HepG2 (cell line): ENCODE data around the gene ZSCAN21. TPM values are rescaled to one million over a fixed set of nuclear protein-coding genes. Genes with fewer than 3 reads are reported as not detected.

ENCODE experiments used
- CHD2 ChIP-seq: IDR thresholded peaks from 2 replicates; pipeline ENCODE4 v1.6.1; 2011; ENCODE audit warnings: low read depth, low read length, improper control_type of control experiment
- CTCF ChIP-seq: sonication (generic); formaldehyde crosslinking; IDR thresholded peaks from 2 replicates; pipeline ENCODE4 v1.5.0; 2020; ENCODE audit warnings: mild to moderate bottlenecking, missing genetic modification reagents, moderate library complexity
- EED ChIP-seq: sonication (generic); formaldehyde crosslinking; IDR thresholded peaks from 2 replicates; pipeline ENCODE4 v1.5.0; 2020; ENCODE audit warnings: mild to moderate bottlenecking, missing genetic modification reagents
- GFI1 ChIP-seq: sonication (generic); formaldehyde crosslinking; IDR thresholded peaks from 2 replicates; pipeline ENCODE4 v1.5.0; 2020; ENCODE audit warnings: missing genetic modification reagents, mild to moderate bottlenecking, borderline replicate concordance
- NFIC ChIP-seq: IDR thresholded peaks from 2 replicates; pipeline ENCODE4 v1.6.1; 2012; ENCODE audit warnings: mild to moderate bottlenecking, low read length, inconsistent platforms
- RNF219 ChIP-seq: sonication (generic); formaldehyde crosslinking; IDR thresholded peaks from 2 replicates; pipeline ENCODE4 v1.5.0; 2020; ENCODE audit warnings: mild to moderate bottlenecking, missing genetic modification reagents
- SRY ChIP-seq: sonication (generic); formaldehyde crosslinking; IDR thresholded peaks from 2 replicates; pipeline ENCODE4 v1.8.0; 2022; ENCODE audit warnings: mild to moderate bottlenecking, missing genetic modification reagents
- STAT6 ChIP-seq: sonication (generic); formaldehyde crosslinking; IDR thresholded peaks from 2 replicates; pipeline ENCODE4 v1.4.0; 2020; ENCODE audit warnings: missing genetic modification reagents, mild to moderate bottlenecking, borderline replicate concordance
- THRA ChIP-seq: sonication (generic); formaldehyde crosslinking; IDR thresholded peaks from 2 replicates; pipeline ENCODE4 v1.4.0; 2020; ENCODE audit warnings: missing genetic modification reagents, borderline replicate concordance
- ZBTB49 ChIP-seq: sonication (generic); formaldehyde crosslinking; IDR thresholded peaks from 2 replicates; pipeline ENCODE4 v1.4.0; 2020; ENCODE audit warnings: missing genetic modification reagents, borderline replicate concordance
- ZFP37 ChIP-seq: sonication (generic); formaldehyde crosslinking; IDR thresholded peaks from 2 replicates; pipeline ENCODE4 v1.4.0; 2020; ENCODE audit warnings: missing genetic modification reagents, borderline replicate concordance
- ZNF530 ChIP-seq: sonication (generic); formaldehyde crosslinking; IDR thresholded peaks from 2 replicates; pipeline ENCODE4 v1.5.0; 2020; ENCODE audit warnings: low read depth, mild to moderate bottlenecking, missing genetic modification reagents
- ZNF543 ChIP-seq: sonication (generic); formaldehyde crosslinking; IDR thresholded peaks from 2 replicates; pipeline ENCODE4 v1.4.0; 2020; ENCODE audit warnings: mild to moderate bottlenecking, missing genetic modification reagents
- ZNF552 ChIP-seq: sonication (generic); formaldehyde crosslinking; IDR thresholded peaks from 2 replicates; pipeline ENCODE4 v1.9.0; 2022; ENCODE audit warnings: missing genetic modification reagents, mild to moderate bottlenecking, borderline replicate concordance
- ZNF615 ChIP-seq: sonication (generic); formaldehyde crosslinking; IDR thresholded peaks from 2 replicates; pipeline ENCODE4 v1.5.0; 2020; ENCODE audit warnings: mild to moderate bottlenecking, missing genetic modification reagents, borderline replicate concordance
- ZNF644 ChIP-seq: IDR thresholded peaks from 2 replicates; pipeline ENCODE4 v1.6.1; 2016; ENCODE audit warnings: low read depth
- ZNF7 ChIP-seq: IDR thresholded peaks from 2 replicates; pipeline ENCODE4 v1.6.1; 2016; ENCODE audit warnings: missing biosample characterization, missing genetic modification reagents
- ZSCAN12 ChIP-seq: sonication (generic); formaldehyde crosslinking; IDR thresholded peaks from 2 replicates; pipeline ENCODE4 v1.9.0; 2021; ENCODE audit warnings: mild to moderate bottlenecking, missing genetic modification reagents
- polyA plus RNA-seq, 8 experiments: library from polyadenylated mRNA; depleted of rRNA in 3 of 8; stranded (reverse) in 7 of 8; unstranded in 1 of 8; fragments of >200 nt; fragmentation: Illumina TruSeq in 4 of 8; extraction: Trizol in 4 of 8; gene quantifications; 2 replicates each; pipeline versions ENCODE4 v1.2.1 to v1.2.3, GENCODE V29; 2011 to 2016; ENCODE audit warnings: low read depth in 4 of 8, missing spikeins in 1 of 8, mixed read lengths in 1 of 8; ENCODE audit not compliant: insufficient read depth in 1 of 8
- total RNA-seq, 5 experiments: library from RNA; depleted of rRNA; stranded (reverse); fragments of >200 nt; fragmentation: Illumina TruSeq; extraction: Trizol; gene quantifications; 2 replicates each; pipeline ENCODE4 v1.2.3, GENCODE V29; 2016; ENCODE audit warnings: low read depth in 1 of 5

The ZSCAN21 gene
- total and polyA plus RNA-seq, 2 of the 13 experiments (the other 11 are each of a cell fraction or from before 2014, with no cell fraction given): 7.0 to 10.0 TPM

GRCh38 chr7:100024020-100024619, 25.5 kb upstream of the ZSCAN21 start (continued):
- no peak for TF ChIP-seq STAT6 (CRISPR knock-in tag)
- TF ChIP-seq NFIC: 0 out of 2 replicates have a peak, but pooled peaks have one; percentile 47
- no peak for TF ChIP-seq ZNF7 (CRISPR knock-in tag)
- TF ChIP-seq ZNF615 (CRISPR knock-in tag): no peak
- TF ChIP-seq ZNF543 (CRISPR knock-in tag): no peak
- no peak for TF ChIP-seq ZFP37 (CRISPR knock-in tag)
- TF ChIP-seq SRY (CRISPR knock-in tag): no peak
- TF ChIP-seq ZNF552 (CRISPR knock-in tag): no peak
- no peak; the same call in 1 of the 2 replicates for TF ChIP-seq GFI1 (CRISPR knock-in tag)
- no peak for TF ChIP-seq ZNF644 (CRISPR knock-in tag)
- no peak for TF ChIP-seq ZBTB49 (CRISPR knock-in tag)
- no peak for TF ChIP-seq ZNF530 (CRISPR knock-in tag)
- TF ChIP-seq THRA: peak; percentile 89; the same call in 1 of the 2 replicates
- no peak for TF ChIP-seq CTCF (CRISPR knock-in tag)
- no peak for TF ChIP-seq ZSCAN12 (CRISPR knock-in tag)
- TF ChIP-seq CHD2: no peak
- TF ChIP-seq RNF219: no peak
- TF ChIP-seq EED: no peak
